GM12878 (cell line): Measurements from ENCODE around the gene APOO. TPM values are rescaled to one million over a fixed set of nuclear protein-coding genes. Genes with fewer than 3 reads are reported as not detected.

Experiments
- ATAC-seq: fragments of 200-7000 bp; cut with Tn5 transposase; 3 replicates; pipeline ENCODE4 v1.9.1; 2020; ENCODE audit warnings: mild to moderate bottlenecking, moderate library complexity
- BruUV-seq: library from RNA; stranded (reverse); fragments of 400-500 nt; replicated peaks from 2 replicates; lab custom pipeline; 2021; lab: Mats Ljungman, UMichigan
- CTCF ChIA-PET: fragments of 300-600 bp; sonication (Branson Sonifier 250); formaldehyde crosslinking; extraction: SDS; loops from one replicate; lab custom pipeline; 2021; ENCODE audit warnings: inconsistent platforms; lab: Yijun Ruan, JAX
- POLR2A ChIA-PET: fragments of 350-600 bp; formaldehyde crosslinking; extraction: SDS; loops from one replicate; lab custom pipeline; 2021; ENCODE audit warnings: inconsistent platforms; lab: Charles Lee
- RAD21 ChIA-PET: fragments of 300-600 bp; sonication (Branson Sonifier 250); formaldehyde crosslinking; loops from one replicate; lab custom pipeline; 2023; ENCODE audit warnings: antibody characterized with exemption; ENCODE audit not compliant: unreplicated experiment; lab: Charles Lee
- SMC1A ChIA-PET: fragments of 300-600 bp; sonication (Branson Sonifier 250); formaldehyde crosslinking; loops from one replicate; lab custom pipeline; 2023; ENCODE audit not compliant: unreplicated experiment, uncharacterized antibody; lab: Charles Lee
- DNase-seq: peaks from one replicate; pipeline ENCODE4 v3.0.0-alpha.2; 2011; ENCODE audit warnings: low read depth, low spot score
- FAIRE-seq: peaks from 3 replicates; lab custom pipeline; 2011; peaks lifted over from hg19 to GRCh38; lab: Jason Lieb, UNC
- H2AFZ ChIP-seq: 2 replicates; pipeline ENCODE4 v1.6.0; 2011; ENCODE audit warnings: low read depth, low read length, control low read depth; ENCODE audit not compliant: control insufficient read depth
- H3K27ac ChIP-seq: 2 replicates; pipeline ENCODE4 v1.5.1; 2011; ENCODE audit warnings: control low read depth; ENCODE audit not compliant: control insufficient read depth, insufficient read depth
- H3K27me3 ChIP-seq, 2 experiments: replicated peaks in 1 of 2; 2 replicates each; pipeline versions ENCODE4 v1.6.0 to v1.6.1; 2011; ENCODE audit warnings: low read length in 1 of 2; ENCODE audit not compliant: control insufficient read depth in 2 of 2, insufficient read depth in 2 of 2
- H3K36me3 ChIP-seq, 2 experiments: 2 replicates each; pipeline ENCODE4 v1.5.1; 2011; ENCODE audit warnings: low read length in 1 of 2; ENCODE audit not compliant: control insufficient read depth in 2 of 2, insufficient read depth in 2 of 2
- H3K4me1 ChIP-seq: 2 replicates; pipeline ENCODE4 v1.6.1; 2011; ENCODE audit warnings: mild to moderate bottlenecking, low read length, moderate library complexity, mixed read lengths; ENCODE audit not compliant: control insufficient read depth, insufficient read depth
- H3K4me2 ChIP-seq: 2 replicates; pipeline ENCODE4 v1.6.0; 2011; ENCODE audit warnings: control low read depth; ENCODE audit not compliant: control insufficient read depth, insufficient read depth
- H3K4me3 ChIP-seq: fragments of 200-600 bp; sonication (generic); 2 replicates; pipeline ENCODE4 v1.5.1; 2016
- H3K79me2 ChIP-seq: 2 replicates; pipeline ENCODE4 v1.6.0; 2011; ENCODE audit warnings: low read length; ENCODE audit not compliant: control insufficient read depth, insufficient read depth
- H3K9ac ChIP-seq: 2 replicates; pipeline ENCODE4 v1.8.0; 2011; ENCODE audit warnings: low read length, control low read depth, mixed read lengths; ENCODE audit not compliant: control insufficient read depth, insufficient read depth
- H3K9me3 ChIP-seq: replicated peaks from 3 replicates; pipeline ENCODE4 v1.5.1; 2011; ENCODE audit warnings: mild to moderate bottlenecking, low read length; ENCODE audit not compliant: control insufficient read depth, insufficient read depth
- H4K20me1 ChIP-seq: 2 replicates; pipeline ENCODE4 v1.6.0; 2011; ENCODE audit not compliant: control insufficient read depth, insufficient read depth
- BHLHE40 ChIP-seq, 2 experiments: fragments of 450-650 bp in 1 of 2; IDR thresholded peaks; 2 replicates each; pipeline ENCODE4 v1.6.1; 2011 to 2017; ENCODE audit warnings: low read depth in 2 of 2, borderline replicate concordance in 1 of 2, improper control_type of control experiment in 1 of 2, low read length in 1 of 2, mild to moderate bottlenecking in 1 of 2
- CBX3 ChIP-seq: fragments of 200-600 bp; sonication (generic); IDR thresholded peaks from 2 replicates; pipeline ENCODE4 v1.6.1; 2016; ENCODE audit warnings: low read depth, borderline replicate concordance
- CBX5 ChIP-seq: sonication (generic); IDR thresholded peaks from 2 replicates; pipeline ENCODE4 v1.6.1; 2016; ENCODE audit warnings: low read depth, moderate library complexity, mild to moderate bottlenecking, inconsistent platforms
- EZH2 ChIP-seq: IDR thresholded peaks from 2 replicates; pipeline ENCODE4 v1.6.1; 2012; ENCODE audit warnings: low read depth, mild to moderate bottlenecking, control low read depth, inconsistent platforms, low read length, borderline replicate concordance; ENCODE audit not compliant: control insufficient read depth
- FOS ChIP-seq: IDR thresholded peaks from 3 replicates; pipeline ENCODE4 v1.6.1; 2011; ENCODE audit warnings: borderline replicate concordance; ENCODE audit not compliant: insufficient read length; ENCODE audit errors: extremely low read depth
- FOXM1 ChIP-seq: IDR thresholded peaks from 2 replicates; pipeline ENCODE4 v1.6.1; 2012; ENCODE audit warnings: low read depth, mild to moderate bottlenecking, inconsistent platforms, low read length, moderate library complexity
- MLLT1 ChIP-seq: fragments of 450-650 bp; IDR thresholded peaks from 2 replicates; pipeline ENCODE4 v1.6.1; 2016; ENCODE audit warnings: mild to moderate bottlenecking
- NKRF ChIP-seq: fragments of 450-650 bp; conservative IDR thresholded peaks from 2 replicates; pipeline ENCODE4 v1.6.1; 2017; ENCODE audit warnings: mild to moderate bottlenecking, moderate library complexity
- PAX5 ChIP-seq: IDR thresholded peaks from 2 replicates; pipeline ENCODE4 v1.6.1; 2011; ENCODE audit warnings: low read depth, low read length, borderline replicate concordance
- RBBP5 ChIP-seq: fragments of 200-600 bp; sonication (generic); conservative IDR thresholded peaks from 2 replicates; pipeline ENCODE4 v1.6.1; 2016
- RUNX3 ChIP-seq: IDR thresholded peaks from 2 replicates; pipeline ENCODE4 v1.6.1; 2012; ENCODE audit warnings: low read length, inconsistent platforms
- TARDBP ChIP-seq: IDR thresholded peaks from 2 replicates; pipeline ENCODE4 v1.6.1; 2016; ENCODE audit warnings: borderline replicate concordance
- TBL1XR1 ChIP-seq: IDR thresholded peaks from 2 replicates; pipeline ENCODE4 v1.6.1; 2012; ENCODE audit warnings: low read depth, low read length, improper control_type of control experiment
- TCF12 ChIP-seq: IDR thresholded peaks from 2 replicates; pipeline ENCODE4 v1.6.1; 2011; ENCODE audit warnings: low read depth, mild to moderate bottlenecking, low read length
- YY1 ChIP-seq: IDR thresholded peaks from 2 replicates; pipeline ENCODE4 v1.6.1; 2011; ENCODE audit warnings: low read depth, mild to moderate bottlenecking, low read length
- ZNF622 ChIP-seq: fragments of 450-650 bp; IDR thresholded peaks from 2 replicates; pipeline ENCODE4 v1.6.1; 2017; ENCODE audit warnings: mild to moderate bottlenecking, inconsistent platforms
- WGBS: methylation state at CpG from one replicate; pipeline ENCODE4 v1.1.6; 2016; ENCODE audit warnings: low lambda C conversion rate; ENCODE audit not compliant: insufficient replicate concordance, insufficient coverage; ENCODE audit errors: missing lambda C conversion rate; 5-methylcytosine and 5-hydroxymethylcytosine counted together
- in situ Hi-C: fragments of 300-500 bp; cut with MboI; formaldehyde crosslinking; loops from 9 replicates; pipeline ENCODE4 v1.14.3; 2018; ENCODE audit warnings: mixed read lengths
- intact Hi-C: fragments of 100-400 bp; cut with micrococcal nuclease; formaldehyde crosslinking; loops from one replicate; pipeline ENCODE4 v1.14.2; 2022; ENCODE audit not compliant: unreplicated experiment
- polyA plus RNA-seq, 11 experiments: library from polyadenylated mRNA; depleted of rRNA in 4 of 11; unstranded in 6 of 11; stranded (reverse) in 5 of 11; fragments of >200 nt; fragmentation: Nextera tagmentation in 4 of 11; fragmentation: Illumina TruSeq in 1 of 11; extraction: Ambion mirVana in 4 of 11; extraction: Trizol in 1 of 11; gene quantifications; 1 replicate in 1 of 11; 2 replicates in 10 of 11; pipeline versions ENCODE4 v1.2.1 to v1.2.3, GENCODE V29; 2011 to 2016; ENCODE audit warnings: inconsistent platforms in 2 of 11, missing spikeins in 2 of 11, low read depth in 1 of 11
- total RNA-seq, 4 experiments: library from RNA; depleted of rRNA in 3 of 4; stranded (reverse); fragments of >200 nt in 3 of 4; fragmentation: Illumina TruSeq in 1 of 4; extraction: Trizol in 1 of 4; gene quantifications; 2 replicates each; pipeline versions ENCODE4 v1.2.1 to v1.2.3, GENCODE V29; 2013 to 2021
- TF ChIP-seq, protein P1 (sequence below): fragments of 150-350 bp; IDR thresholded peaks from 2 replicates; pipeline ENCODE4 v1.6.1; 2016; ENCODE audit warnings: low read depth, low read length
- TF ChIP-seq, protein P2 (sequence below): IDR thresholded peaks from 2 replicates; pipeline ENCODE4 v1.6.1; 2012; ENCODE audit warnings: low read depth, low read length, improper control_type of control experiment

APOO gene
- total and polyA plus RNA-seq, 10 of the 15 experiments (the other 5 are each of a cell fraction or from before 2014, with no cell fraction given) = 20.7 to 68.7 (median 35.5) TPM

- TF ChIP-seq TBL1XR1 (no peak), PAX5 (no peak), FOXM1 (no peak), ZNF622 (no peak), YY1 (no peak), CBX3 (no peak), TCF12 (no peak), RBBP5 (no peak), TARDBP (no peak), MLLT1 (no peak), RUNX3 (no peak), FOS (no peak), EZH2 (no peak), CBX5 (no peak), NKRF (no peak), BHLHE40 (IDR thresholded peaks at IDR 0.05; ENCODE audit: borderline replicate concordance in 1 of 2, low read depth in 2 of 2, low read length in 1 of 2) (no peak)
- TF ChIP-seq, protein P1, sequence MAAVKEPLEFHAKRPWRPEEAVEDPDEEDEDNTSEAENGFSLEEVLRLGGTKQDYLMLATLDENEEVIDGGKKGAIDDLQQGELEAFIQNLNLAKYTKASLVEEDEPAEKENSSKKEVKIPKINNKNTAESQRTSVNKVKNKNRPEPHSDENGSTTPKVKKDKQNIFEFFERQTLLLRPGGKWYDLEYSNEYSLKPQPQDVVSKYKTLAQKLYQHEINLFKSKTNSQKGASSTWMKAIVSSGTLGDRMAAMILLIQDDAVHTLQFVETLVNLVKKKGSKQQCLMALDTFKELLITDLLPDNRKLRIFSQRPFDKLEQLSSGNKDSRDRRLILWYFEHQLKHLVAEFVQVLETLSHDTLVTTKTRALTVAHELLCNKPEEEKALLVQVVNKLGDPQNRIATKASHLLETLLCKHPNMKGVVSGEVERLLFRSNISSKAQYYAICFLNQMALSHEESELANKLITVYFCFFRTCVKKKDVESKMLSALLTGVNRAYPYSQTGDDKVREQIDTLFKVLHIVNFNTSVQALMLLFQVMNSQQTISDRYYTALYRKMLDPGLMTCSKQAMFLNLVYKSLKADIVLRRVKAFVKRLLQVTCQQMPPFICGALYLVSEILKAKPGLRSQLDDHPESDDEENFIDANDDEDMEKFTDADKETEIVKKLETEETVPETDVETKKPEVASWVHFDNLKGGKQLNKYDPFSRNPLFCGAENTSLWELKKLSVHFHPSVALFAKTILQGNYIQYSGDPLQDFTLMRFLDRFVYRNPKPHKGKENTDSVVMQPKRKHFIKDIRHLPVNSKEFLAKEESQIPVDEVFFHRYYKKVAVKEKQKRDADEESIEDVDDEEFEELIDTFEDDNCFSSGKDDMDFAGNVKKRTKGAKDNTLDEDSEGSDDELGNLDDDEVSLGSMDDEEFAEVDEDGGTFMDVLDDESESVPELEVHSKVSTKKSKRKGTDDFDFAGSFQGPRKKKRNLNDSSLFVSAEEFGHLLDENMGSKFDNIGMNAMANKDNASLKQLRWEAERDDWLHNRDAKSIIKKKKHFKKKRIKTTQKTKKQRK = no peak
- TF ChIP-seq, protein P2, sequence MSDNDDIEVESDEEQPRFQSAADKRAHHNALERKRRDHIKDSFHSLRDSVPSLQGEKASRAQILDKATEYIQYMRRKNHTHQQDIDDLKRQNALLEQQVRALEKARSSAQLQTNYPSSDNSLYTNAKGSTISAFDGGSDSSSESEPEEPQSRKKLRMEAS = no peak
- in situ Hi-C loops = no loop called here
- no peak overlapping the region for H3K9ac ChIP-seq
These were observed 28.4 kb upstream of the APOO start for GRCh38 chrX:23936180-23936579.

More at GRCh38 chrX:23936180-23936579, 28.4 kb upstream of the APOO start:
- FAIRE-seq (no peak), DNase-seq (no peak), ATAC-seq (no peak)
- no peak overlapping the region for H3K4me2 ChIP-seq
- no peaks in the 10 kb centered on the region for H3K79me2 ChIP-seq
- ChIA-PET CTCF (no interaction called here), POLR2A (no interaction called here), RAD21 (no interaction called here), SMC1A (no interaction called here)
- intact Hi-C loops = no loop called here
- H3K9me3 ChIP-seq = no peaks in the 10 kb centered on the region
- no peak overlapping the region for H3K4me3 ChIP-seq
- H4K20me1 ChIP-seq = no peaks in the 10 kb centered on the region
- no peaks in the 10 kb centered on the region for H3K36me3 ChIP-seq
- H3K27ac ChIP-seq = no peak overlapping the region
- no peaks in the 10 kb centered on the region for H3K27me3 ChIP-seq
- no TSS peak for BruUV-seq
- H2AFZ ChIP-seq = no peak overlapping the region
- WGBS = 0% methylated on average over 1 of the region's 1 CpG
- no peaks in the 10 kb centered on the region; the same call in 1 of the 2 replicates for H3K4me1 ChIP-seq
